Thyroid gland (tissue), 4 donors: ENCODE data around the gene AKR1C3.

Experiments
- CTCF ChIP-seq, 6 experiments: fragments of 200-600 bp in 3 of 6; fragments of 450-650 bp in 3 of 6; sonication (generic) in 3 of 6; IDR thresholded peaks; one replicate each; pipeline ENCODE4 v1.5.1; 2016 to 2019; ENCODE audit warnings: antibody characterized with exemption in 6 of 6, mild to moderate bottlenecking in 2 of 6, inconsistent platforms in 1 of 6, moderate library complexity in 1 of 6
- POLR2A ChIP-seq, 2 donors: fragments of 450-650 bp; IDR thresholded peaks; one replicate each; pipeline ENCODE4 v1.6.1; 2017; ENCODE audit warnings: antibody characterized with exemption in 2 of 2, mild to moderate bottlenecking in 2 of 2, moderate library complexity in 1 of 2

- TF ChIP-seq CTCF (IDR thresholded peaks at IDR 0.05) (no peak), POLR2A (IDR thresholded peaks at IDR 0.05) (no peak)
These were observed 9.3 kb downstream of the AKR1C3 start for GRCh38 chr10:5103481-5103880.
